ENCODE data around the gene LMX1A.
A peak's percentile ranks its signal among the peaks of the same experiment; 100 is the strongest.

LMX1A gene

GRCh38 chr1:165265196-165265838 is 91.2 kb downstream of the LMX1A start:
- H3K9me3 Mint-ChIP-seq: peaks cover 16% of the 10 kb centered on the region
- no peak for TF ChIP-seq CTCF (IDR thresholded peaks at IDR 0.05)
- peaks cover 6% of the 10 kb centered on the region for H3K4me1 Mint-ChIP-seq
- DNase-seq: no peak
- H3K36me3 Mint-ChIP-seq (ENCODE audit: low read depth): no peaks in the 10 kb centered on the region
- no peak overlapping the region for H3K27ac Mint-ChIP-seq
- peaks cover 26% of the 10 kb centered on the region for H3K27me3 Mint-ChIP-seq (ENCODE audit: low read depth, poor library complexity)
- H3K4me3 Mint-ChIP-seq: no peak overlapping the region

- Mint-ChIP-seq H3K9me3 (peaks cover 12% of the 10 kb centered on the region), H3K4me3 (no peak overlapping the region), H3K27ac (no peak overlapping the region), H3K4me1 (peaks cover 26% of the 10 kb centered on the region), H3K36me3 (ENCODE audit: low read depth) (no peaks in the 10 kb centered on the region), H3K27me3 (ENCODE audit: low read depth, poor library complexity) (peaks cover 45% of the 10 kb centered on the region)
- TF ChIP-seq CTCF (IDR thresholded peaks at IDR 0.05): no peak
- no peak for DNase-seq
Observed at GRCh38 chr1:165259706-165260428, 96.6 kb downstream of the LMX1A start.

- Mint-ChIP-seq H3K4me3 (no peak overlapping the region), H3K9me3 (peaks cover 12% of the 10 kb centered on the region), H3K4me1 (peaks cover 32% of the 10 kb centered on the region), H3K27ac (no peak overlapping the region), H3K27me3 (ENCODE audit: low read depth, poor library complexity) (peaks cover 44% of the 10 kb centered on the region), H3K36me3 (ENCODE audit: low read depth) (no peaks in the 10 kb centered on the region)
- TF ChIP-seq CTCF (IDR thresholded peaks at IDR 0.05): no peak
- no peak for DNase-seq
Observed at GRCh38 chr1:165259236-165259635, 97.3 kb downstream of the LMX1A start.

GRCh38 chr1:165257969-165258459 is 98.5 kb downstream of the LMX1A start:
- TF ChIP-seq CTCF (IDR thresholded peaks at IDR 0.05): peak; percentile 67
- peak; percentile 70 for DNase-seq
- Mint-ChIP-seq H3K36me3 (ENCODE audit: low read depth) (no peaks in the 10 kb centered on the region), H3K27me3 (ENCODE audit: low read depth, poor library complexity) (peaks cover 51% of the 10 kb centered on the region), H3K9me3 (peaks cover 9% of the 10 kb centered on the region), H3K4me1 (peaks cover 36% of the 10 kb centered on the region), H3K27ac (no peak overlapping the region), H3K4me3 (no peak overlapping the region)

GRCh38 chr1:165254896-165255625 is 101.5 kb downstream of the LMX1A start:
- H3K36me3 Mint-ChIP-seq (ENCODE audit: low read depth): no peaks in the 10 kb centered on the region
- H3K27ac Mint-ChIP-seq: no peak overlapping the region
- no peak overlapping the region for H3K4me3 Mint-ChIP-seq
- DNase-seq: no peak
- peaks cover 51% of the 10 kb centered on the region for H3K27me3 Mint-ChIP-seq (ENCODE audit: low read depth, poor library complexity)
- H3K4me1 Mint-ChIP-seq: peaks cover 33% of the 10 kb centered on the region
- no peaks in the 10 kb centered on the region for H3K9me3 Mint-ChIP-seq
- TF ChIP-seq CTCF (IDR thresholded peaks at IDR 0.05): no peak

Data from nephron progenitor cell (in vitro differentiated cells).